DOHH2 (cell line): ENCODE results near the gene PRG3.
"Not testable (repeated sequence)": the region's sequence is repeated elsewhere in the genome, so short reads cannot be mapped to it uniquely, and the experiment has no call there.

ENCODE experiments used
- H3F3A ChIP-seq: fragments of 200-600 bp; sonication (generic), shearing (Covaris generic); 2 replicates; pipeline ENCODE4 v1.6.0; 2016; ENCODE audit warnings: antibody characterized with exemption, mild to moderate bottlenecking; ENCODE audit not compliant: control insufficient read depth, insufficient read depth
- H3K27ac ChIP-seq: fragments of 200-600 bp; sonication (generic); 2 replicates; pipeline ENCODE4 v1.5.1; 2014; ENCODE audit warnings: low read depth, mild to moderate bottlenecking, low read length, moderate library complexity
- H3K27me3 ChIP-seq: fragments of 200-600 bp; sonication (generic); 2 replicates; pipeline ENCODE4 v1.6.1; 2014; ENCODE audit warnings: mild to moderate bottlenecking, low read length, mixed read lengths; ENCODE audit not compliant: control insufficient read depth
- H3K36me3 ChIP-seq: fragments of 200-600 bp; sonication (generic); 2 replicates; pipeline ENCODE4 v1.6.1; 2014; ENCODE audit warnings: mild to moderate bottlenecking, low read length, moderate library complexity, mixed read lengths; ENCODE audit not compliant: control insufficient read depth
- H3K4me1 ChIP-seq: fragments of 200-600 bp; sonication (generic); 2 replicates; pipeline ENCODE4 v1.6.1; 2014; ENCODE audit warnings: mild to moderate bottlenecking, low read length, mixed read lengths; ENCODE audit not compliant: control insufficient read depth
- H3K4me2 ChIP-seq: fragments of 200-600 bp; sonication (generic); 2 replicates; pipeline ENCODE4 v1.6.0; 2014; ENCODE audit warnings: mild to moderate bottlenecking, low read length, moderate library complexity
- H3K4me3 ChIP-seq: fragments of 200-600 bp; sonication (generic); 2 replicates; pipeline ENCODE4 v1.5.1; 2014; ENCODE audit warnings: mild to moderate bottlenecking, low read length, mixed read lengths
- H3K79me2 ChIP-seq: fragments of 200-600 bp; sonication (generic); 2 replicates; pipeline ENCODE4 v1.6.1; 2014; ENCODE audit warnings: mild to moderate bottlenecking, low read length, mixed read lengths; ENCODE audit not compliant: control insufficient read depth
- H3K9me2 ChIP-seq: fragments of 200-600 bp; sonication (generic); replicated peaks from 2 replicates; pipeline ENCODE4 v1.6.1; 2014; ENCODE audit warnings: mild to moderate bottlenecking, low read length, mixed read lengths; ENCODE audit not compliant: control insufficient read depth
- H3K9me3 ChIP-seq: fragments of 200-600 bp; sonication (generic); 2 replicates; pipeline ENCODE4 v1.6.1; 2014; ENCODE audit warnings: antibody characterized with exemption, low read length, mixed read lengths; ENCODE audit not compliant: control insufficient read depth, insufficient read depth
- H4K20me1 ChIP-seq: fragments of 200-600 bp; sonication (generic); 2 replicates; pipeline ENCODE4 v1.6.0; 2014; ENCODE audit warnings: low read depth, mild to moderate bottlenecking, antibody characterized with exemption, low read length, moderate library complexity; ENCODE audit not compliant: control insufficient read depth, insufficient read depth
- CTCF ChIP-seq: fragments of 200-600 bp; sonication (generic); IDR thresholded peaks from one replicate; pipeline ENCODE4 v1.5.1; 2014; ENCODE audit warnings: antibody characterized with exemption, mild to moderate bottlenecking, low read depth, low read length; ENCODE audit not compliant: poor library complexity, severe bottlenecking
- EZH2phosphoT487 ChIP-seq: fragments of 200-600 bp; sonication (generic); IDR thresholded peaks from 2 replicates; pipeline ENCODE4 v1.6.1; 2017; ENCODE audit warnings: borderline replicate concordance, mild to moderate bottlenecking, antibody characterized with exemption, low read length, moderate library complexity, mixed read lengths

PRG3 gene

GRCh38 chr11:57340039-57340615 is 40.8 kb downstream of the PRG3 start:
- H3K27ac ChIP-seq: no peak overlapping the region
- TF ChIP-seq EZH2phosphoT487 (no peak), CTCF (peak; percentile 63)
- H3K4me1 ChIP-seq: peaks cover 9% of the 10 kb centered on the region
- H3K4me3 ChIP-seq: no peak overlapping the region
- H3K9me3 ChIP-seq: no peaks in the 10 kb centered on the region
- no peak overlapping the region for H3K4me2 ChIP-seq
- no peaks in the 10 kb centered on the region for H3K27me3 ChIP-seq
- no peaks in the 10 kb centered on the region for H3K9me2 ChIP-seq
- peaks cover 4% of the 10 kb centered on the region for H3K36me3 ChIP-seq
- no peaks in the 10 kb centered on the region for H3F3A ChIP-seq
- no peaks in the 10 kb centered on the region for H4K20me1 ChIP-seq
- H3K79me2 ChIP-seq: peaks cover 11% of the 10 kb centered on the region

DNA sequence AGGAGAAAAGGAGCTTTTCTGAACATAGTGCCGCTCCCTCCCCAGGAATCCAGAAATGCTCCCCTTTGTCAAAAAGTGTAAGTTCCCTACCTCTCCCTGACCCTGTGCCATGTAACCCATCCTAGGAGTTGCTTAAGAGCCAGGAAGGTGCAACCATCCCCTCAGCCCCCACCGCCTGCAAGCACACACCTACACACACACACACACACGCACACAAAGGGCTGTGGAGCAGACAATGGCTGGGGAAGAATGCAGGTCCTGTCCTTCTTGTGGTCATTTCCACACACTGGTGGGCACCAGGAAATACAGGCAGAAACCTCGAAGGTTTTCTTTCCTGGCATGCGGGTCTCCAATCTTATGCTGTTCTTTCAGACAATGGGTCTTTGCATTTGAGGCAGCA is 41.6 kb downstream of the PRG3 start:
- Histone ChIP-seq H3F3A (no peaks in the 10 kb centered on the region), H3K36me3 (peaks cover 12% of the 10 kb centered on the region), H4K20me1 (no peaks in the 10 kb centered on the region), H3K27ac (no peak overlapping the region), H3K27me3 (no peaks in the 10 kb centered on the region), H3K4me1 (peaks cover 15% of the 10 kb centered on the region), H3K4me3 (no peak overlapping the region), H3K9me2 (no peaks in the 10 kb centered on the region), H3K9me3 (no peaks in the 10 kb centered on the region), H3K79me2 (peaks cover 19% of the 10 kb centered on the region), H3K4me2 (no peak overlapping the region)
- TF ChIP-seq EZH2phosphoT487 (no peak), CTCF (no peak)

- TF ChIP-seq EZH2phosphoT487: no peak
- no peak for TF ChIP-seq CTCF
- peaks cover 21% of the 10 kb centered on the region for H3K4me1 ChIP-seq
These were observed 42.8 kb downstream of the PRG3 start, which contains the start of gene P2RX3 for GRCh38 chr11:57338142-57338541. P2RX3 (plus strand) TSS chr11:57338352; CDS start chr11:57338551, 199 bp downstream.

GRCh38 chr11:57336856-57337255 is 44.1 kb downstream of the PRG3 start:
- H3K4me3 ChIP-seq, H3F3A ChIP-seq, H3K27ac ChIP-seq, H3K9me3 ChIP-seq, H4K20me1 ChIP-seq, H3K9me2 ChIP-seq, H3K27me3 ChIP-seq: not testable (repeated sequence)
- H3K36me3 ChIP-seq: peaks cover 36% of the 10 kb centered on the region
- peaks cover 21% of the 10 kb centered on the region for H3K4me1 ChIP-seq
- peak overlapping the region; percentile 98 for H3K4me2 ChIP-seq
- peaks cover 44% of the 10 kb centered on the region for H3K79me2 ChIP-seq

More at GRCh38 chr11:57338142-57338541, 42.8 kb downstream of the PRG3 start, which contains the start of gene P2RX3:
- H3K9me2 ChIP-seq: no peaks in the 10 kb centered on the region
- no peak within 1 kb of the TSS for H3K4me3 ChIP-seq
- no peaks in the 10 kb centered on the region for H3K27me3 ChIP-seq
- H3K79me2 ChIP-seq: peaks cover 31% of the 10 kb centered on the region
- no peaks in the 10 kb centered on the region for H3K9me3 ChIP-seq
- peaks cover 24% of the 10 kb centered on the region for H3K36me3 ChIP-seq
- H3F3A ChIP-seq: no peaks in the 10 kb centered on the region
- no peaks in the 10 kb centered on the region for H4K20me1 ChIP-seq
- H3K27ac ChIP-seq: no peak within 1 kb of the TSS
- no peak within 1 kb of the TSS for H3K4me2 ChIP-seq
